ENCODE results near the gene HNRNPLL.

GRCh38 chr2:38524580-38524979 lies 78.1 kb downstream of the HNRNPLL start:
- no peak for TF ChIP-seq CTCF (tag by site-specific recombination; IDR thresholded peaks at IDR 0.05)
- no peak for TF ChIP-seq ZBTB10 (tag by site-specific recombination; IDR thresholded peaks at IDR 0.05)
- no peak for TF ChIP-seq PRDM6 (tag by site-specific recombination; IDR thresholded peaks at IDR 0.05)
- TF ChIP-seq ZNF768 (tag by site-specific recombination; IDR thresholded peaks at IDR 0.05): no peak
- TF ChIP-seq ZNF311 (tag by site-specific recombination; IDR thresholded peaks at IDR 0.05; ENCODE audit: borderline replicate concordance): no peak
- TF ChIP-seq ZNF830 (tag by site-specific recombination; IDR thresholded peaks at IDR 0.05; ENCODE audit: low read depth): no peak

All from HEK293 (cell line).